ENCODE data around the gene ATF7IP2. TPM values are rescaled to one million over a fixed set of nuclear protein-coding genes. Genes with fewer than 3 reads are reported as not detected.

ATF7IP2 gene
- total RNA-seq = 10 to 100 TPM; 82.9 to 86.9 TPM
- polyA plus RNA-seq (2013, experiment 1 of 2) = 46.5 TPM
- polyA plus RNA-seq (2013, experiment 2 of 2) = 62.8 TPM
- 11.5 to 99.6 (median 46.4) reads per million in 172 experiments for total RNA-seq

- Histone ChIP-seq H3K36me3 (ENCODE audit: insufficient read depth, low read length) (no peaks in the 10 kb centered on the region), H3K27ac (ENCODE audit: low read depth in 1 of 2, low read length in 2 of 2) (peak within 1 kb of the TSS; percentile 46 to 69), H3K9me3 (ENCODE audit: control insufficient read depth in 1 of 2, insufficient read depth in 1 of 2, low read length in 2 of 2) (peaks cover 0 to 14% of the 10 kb centered on the region in 2 experiments), H3K4me1 (ENCODE audit: insufficient read depth, low read length) (peaks cover 30% of the 10 kb centered on the region), H3K4me3 (ENCODE audit: low read length) (peak within 1 kb of the TSS; percentile 86), H3K27me3 (ENCODE audit: control insufficient read depth in 1 of 2, insufficient read depth in 2 of 2, low read length in 2 of 2) (no peaks in the 10 kb centered on the region)
- Mint-ChIP-seq H3K27ac (peak within 1 kb of the TSS; percentile 91), H3K9me3 (peaks cover 3% of the 10 kb centered on the region), H3K4me1 (ENCODE audit: low read depth) (peaks cover 57% of the 10 kb centered on the region), H3K27me3 (no peaks in the 10 kb centered on the region), H3K4me3 (peak within 1 kb of the TSS; percentile 100), H3K36me3 (ENCODE audit: low read depth) (peaks cover 47% of the 10 kb centered on the region)
- POLR2A ChIA-PET = interaction anchor here (0.6 to 1.9 kb wide), 12 partner anchors 12 to 1295 kb away, joined by 3 to 9 read pairs (median 5); partner anchors contain the start of genes HAPSTR1 and NUBP1
- DNase-seq (peak; percentile 73 to 93 (median 83)), ATAC-seq (ENCODE audit: poor library complexity) (peak; percentile 97)
- CTCF ChIA-PET = no interaction called here
- TF ChIP-seq, protein P1, sequence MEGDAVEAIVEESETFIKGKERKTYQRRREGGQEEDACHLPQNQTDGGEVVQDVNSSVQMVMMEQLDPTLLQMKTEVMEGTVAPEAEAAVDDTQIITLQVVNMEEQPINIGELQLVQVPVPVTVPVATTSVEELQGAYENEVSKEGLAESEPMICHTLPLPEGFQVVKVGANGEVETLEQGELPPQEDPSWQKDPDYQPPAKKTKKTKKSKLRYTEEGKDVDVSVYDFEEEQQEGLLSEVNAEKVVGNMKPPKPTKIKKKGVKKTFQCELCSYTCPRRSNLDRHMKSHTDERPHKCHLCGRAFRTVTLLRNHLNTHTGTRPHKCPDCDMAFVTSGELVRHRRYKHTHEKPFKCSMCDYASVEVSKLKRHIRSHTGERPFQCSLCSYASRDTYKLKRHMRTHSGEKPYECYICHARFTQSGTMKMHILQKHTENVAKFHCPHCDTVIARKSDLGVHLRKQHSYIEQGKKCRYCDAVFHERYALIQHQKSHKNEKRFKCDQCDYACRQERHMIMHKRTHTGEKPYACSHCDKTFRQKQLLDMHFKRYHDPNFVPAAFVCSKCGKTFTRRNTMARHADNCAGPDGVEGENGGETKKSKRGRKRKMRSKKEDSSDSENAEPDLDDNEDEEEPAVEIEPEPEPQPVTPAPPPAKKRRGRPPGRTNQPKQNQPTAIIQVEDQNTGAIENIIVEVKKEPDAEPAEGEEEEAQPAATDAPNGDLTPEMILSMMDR (IDR thresholded peaks at IDR 0.05) = no peak
- intact Hi-C loops (cut with DNase I, micrococcal nuclease) = loop anchor here (5.0 to 10.0 kb wide), 3 partner anchors 71 to 1294 kb away; partner anchors contain the start of genes HAPSTR1 (in 1 of the 2) and NUBP1 (in 1 of the 2)
These were observed at the start of gene ATF7IP2 for GRCh38 chr16:10385725-10386516. Gene ATF7IP2, plus strand, starts transcription at chr16:10386061. Its CDS starts 44,560 bp downstream, at chr16:10430621.

GRCh38 chr16:10338426-10338825, 47.4 kb upstream of the ATF7IP2 start:
- Histone ChIP-seq H3K4me1 (ENCODE audit: insufficient read depth, low read length) (peaks cover 22% of the 10 kb centered on the region), H3K9me3 (ENCODE audit: control insufficient read depth in 1 of 2, insufficient read depth in 1 of 2, low read length in 2 of 2) (peaks cover 26 to 51% of the 10 kb centered on the region in 2 experiments), H3K27ac (ENCODE audit: low read depth in 1 of 2, low read length in 2 of 2) (no peak overlapping the region), H3K4me3 (ENCODE audit: low read length) (no peak overlapping the region), H3K27me3 (ENCODE audit: control insufficient read depth in 1 of 2, insufficient read depth in 2 of 2, low read length in 2 of 2) (no peaks in the 10 kb centered on the region), H3K36me3 (ENCODE audit: insufficient read depth, low read length) (no peaks in the 10 kb centered on the region)
- Mint-ChIP-seq H3K4me1 (ENCODE audit: low read depth) (peaks cover 24% of the 10 kb centered on the region), H3K27me3 (no peaks in the 10 kb centered on the region), H3K4me3 (no peak overlapping the region), H3K27ac (no peak overlapping the region), H3K36me3 (ENCODE audit: low read depth) (peaks cover 25% of the 10 kb centered on the region), H3K9me3 (peaks cover 11% of the 10 kb centered on the region)
- ATAC-seq (ENCODE audit: poor library complexity) (no peak), DNase-seq (no peak)
- ChIA-PET CTCF (interaction anchor here (0.6 kb wide), 1 partner anchor 73 kb away, joined by 3 read pairs; no protein-coding TSS in a partner anchor), POLR2A (interaction anchor here (0.5 kb wide), 1 partner anchor 20 kb away, joined by 3 read pairs; no protein-coding TSS in a partner anchor)
- TF ChIP-seq, protein P1 (IDR thresholded peaks at IDR 0.05) = no peak
- intact Hi-C loops (cut with DNase I, micrococcal nuclease) = no loop called here

DNA sequence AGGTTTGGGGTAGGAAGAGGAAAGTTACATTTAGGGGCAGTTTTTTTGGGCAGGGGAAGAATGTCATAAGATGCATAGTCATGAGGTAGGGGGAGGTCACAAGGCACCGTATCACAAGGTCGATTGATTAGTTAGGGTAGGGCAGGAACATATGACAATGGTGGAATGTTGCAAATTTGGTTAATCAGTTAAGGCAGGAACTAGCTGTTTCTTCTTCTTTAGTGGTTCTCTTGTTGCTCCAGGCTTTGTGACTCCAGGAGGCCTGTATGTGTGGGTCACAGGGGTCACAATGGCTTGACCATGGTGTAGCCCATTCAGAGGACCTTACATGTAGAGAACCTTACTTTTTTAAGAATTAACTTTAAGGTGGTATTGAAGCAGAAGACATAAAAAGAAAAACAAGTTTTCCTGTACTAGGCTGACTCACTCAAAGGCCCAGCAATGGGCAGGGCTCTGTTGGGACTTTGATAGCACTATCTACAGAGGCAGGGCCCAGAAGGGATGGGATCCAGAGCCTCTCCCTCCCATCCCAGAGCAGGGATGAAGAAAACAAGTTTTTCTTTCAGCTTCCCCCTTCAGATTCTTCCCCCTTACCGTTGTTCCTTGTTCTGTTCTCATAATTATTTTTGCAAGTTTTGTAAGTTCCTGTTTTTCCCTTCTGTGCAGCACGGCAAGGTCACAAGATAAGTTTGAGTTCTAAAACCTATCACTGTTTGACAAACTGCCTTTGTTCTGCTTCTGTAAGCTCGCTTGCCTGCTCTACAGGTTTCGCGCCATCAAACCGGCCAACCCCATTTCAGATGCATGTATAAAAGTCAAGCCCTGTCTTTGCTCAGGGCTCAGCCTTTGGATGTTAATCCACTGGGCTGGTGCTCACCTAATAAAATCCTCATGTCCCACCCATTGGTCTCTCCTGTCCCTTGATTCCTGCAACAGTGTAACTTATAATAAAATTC, 45.8 kb upstream of the ATF7IP2 start:
- intact Hi-C loops (cut with DNase I, micrococcal nuclease) = no loop called here
- Mint-ChIP-seq H3K4me1 (ENCODE audit: low read depth) (peaks cover 12% of the 10 kb centered on the region), H3K36me3 (ENCODE audit: low read depth) (peaks cover 22% of the 10 kb centered on the region), H3K4me3 (no peak overlapping the region), H3K9me3 (peaks cover 13% of the 10 kb centered on the region), H3K27ac (no peak overlapping the region), H3K27me3 (no peaks in the 10 kb centered on the region)
- POLR2A ChIA-PET = no interaction called here
- H3K4me1 ChIP-seq (ENCODE audit: insufficient read depth, low read length) = peaks cover 8% of the 10 kb centered on the region
- H3K9me3 ChIP-seq (ENCODE audit: control insufficient read depth in 1 of 2, insufficient read depth in 1 of 2, low read length in 2 of 2) = peaks cover 32 to 57% of the 10 kb centered on the region in 2 experiments
- CTCF ChIA-PET = no interaction called here
- no peaks in the 10 kb centered on the region for H3K27me3 ChIP-seq (ENCODE audit: control insufficient read depth in 1 of 2, insufficient read depth in 2 of 2, low read length in 2 of 2)
- ATAC-seq (ENCODE audit: poor library complexity) (no peak), DNase-seq (no peak)
- no peak overlapping the region for H3K4me3 ChIP-seq (ENCODE audit: low read length)
- TF ChIP-seq, protein P1 (IDR thresholded peaks at IDR 0.05) = no peak
- H3K27ac ChIP-seq (ENCODE audit: low read depth in 1 of 2, low read length in 2 of 2) = no peak overlapping the region
- no peaks in the 10 kb centered on the region for H3K36me3 ChIP-seq (ENCODE audit: insufficient read depth, low read length)
